DND-41 (cell line): Measurements from ENCODE around the gene PDCD1LG2.

ENCODE experiments used
- ATAC-seq: fragments of 200-7000 bp; cut with Tn5 transposase; 3 replicates; pipeline ENCODE4 v1.9.1; 2021; ENCODE audit warnings: low read depth; ENCODE audit not compliant: insufficient read depth
- DNase-seq: peaks from one replicate; pipeline ENCODE4 v3.0.0-alpha.2; 2020
- H2AFZ ChIP-seq: 2 replicates; pipeline ENCODE4 v1.6.0; 2012; ENCODE audit warnings: low read depth, low read length
- H3K27ac ChIP-seq: 2 replicates; pipeline ENCODE4 v1.5.1; 2012; ENCODE audit warnings: low read length, inconsistent platforms
- H3K27me3 ChIP-seq: fragments of 200-600 bp; sonication (generic); 2 replicates; pipeline ENCODE4 v1.6.0; 2012; ENCODE audit warnings: low read length, mild to moderate bottlenecking, inconsistent platforms; ENCODE audit not compliant: insufficient read depth, poor library complexity
- H3K36me3 ChIP-seq: 2 replicates; pipeline ENCODE4 v1.5.1; 2012; ENCODE audit warnings: low read length, inconsistent platforms; ENCODE audit not compliant: insufficient read depth
- H3K4me1 ChIP-seq: 2 replicates; pipeline ENCODE4 v1.5.1; 2012; ENCODE audit warnings: mild to moderate bottlenecking, low read length; ENCODE audit not compliant: insufficient read depth
- H3K4me2 ChIP-seq: 2 replicates; pipeline ENCODE4 v1.6.0; 2012; ENCODE audit warnings: mild to moderate bottlenecking, moderate library complexity, low read length, inconsistent platforms; ENCODE audit not compliant: insufficient read depth
- H3K4me3 ChIP-seq, 2 experiments: fragments of 200-600 bp in 1 of 2; shearing (Covaris generic) in 1 of 2; 2 replicates each; pipeline ENCODE4 v1.5.1; 2012 to 2016; ENCODE audit warnings: inconsistent platforms in 2 of 2, low read length in 2 of 2, mild to moderate bottlenecking in 2 of 2, low read depth in 1 of 2, moderate library complexity in 1 of 2
- H3K79me2 ChIP-seq: 2 replicates; pipeline ENCODE4 v1.6.0; 2012; ENCODE audit warnings: low read length, inconsistent platforms; ENCODE audit not compliant: insufficient read depth
- H3K9ac ChIP-seq: 2 replicates; pipeline ENCODE4 v1.6.0; 2012; ENCODE audit warnings: low read depth, mild to moderate bottlenecking, inconsistent platforms, low read length, moderate library complexity
- H3K9me3 ChIP-seq: 2 replicates; pipeline ENCODE4 v1.5.1; 2012; ENCODE audit warnings: low read length, moderate library complexity, mild to moderate bottlenecking, inconsistent platforms; ENCODE audit not compliant: insufficient read depth, severe bottlenecking
- H4K20me1 ChIP-seq: 2 replicates; pipeline ENCODE4 v1.6.0; 2012; ENCODE audit warnings: low read length; ENCODE audit not compliant: insufficient read depth
- CTCF ChIP-seq: IDR thresholded peaks from 2 replicates; pipeline ENCODE4 v1.5.1; 2012; ENCODE audit warnings: borderline replicate concordance, low read length, moderate library complexity, mild to moderate bottlenecking; ENCODE audit not compliant: poor library complexity, severe bottlenecking; ENCODE audit errors: extremely low read depth
- EZH2 ChIP-seq: IDR thresholded peaks from 3 replicates; pipeline ENCODE4 v1.6.1; 2012; ENCODE audit warnings: borderline replicate concordance, low read depth, mild to moderate bottlenecking, moderate library complexity, low read length, inconsistent platforms; ENCODE audit not compliant: severe bottlenecking

PDCD1LG2 gene

GRCh38 chr9:5582835-5583195, 72.5 kb downstream of the PDCD1LG2 start:
- Histone ChIP-seq H3K27me3 (no peaks in the 10 kb centered on the region), H3K79me2 (no peaks in the 10 kb centered on the region), H3K36me3 (no peaks in the 10 kb centered on the region), H4K20me1 (no peaks in the 10 kb centered on the region), H3K9me3 (no peaks in the 10 kb centered on the region), H3K4me2 (no peak overlapping the region), H3K4me1 (peaks cover 8% of the 10 kb centered on the region; the same call in 1 of the 2 replicates), H3K9ac (no peak overlapping the region), H2AFZ (no peak overlapping the region), H3K4me3 (no peak overlapping the region), H3K27ac (no peak overlapping the region)
- TF ChIP-seq EZH2 (no peak), CTCF (no peak)
- ATAC-seq (no peak), DNase-seq (no peak)

DNA sequence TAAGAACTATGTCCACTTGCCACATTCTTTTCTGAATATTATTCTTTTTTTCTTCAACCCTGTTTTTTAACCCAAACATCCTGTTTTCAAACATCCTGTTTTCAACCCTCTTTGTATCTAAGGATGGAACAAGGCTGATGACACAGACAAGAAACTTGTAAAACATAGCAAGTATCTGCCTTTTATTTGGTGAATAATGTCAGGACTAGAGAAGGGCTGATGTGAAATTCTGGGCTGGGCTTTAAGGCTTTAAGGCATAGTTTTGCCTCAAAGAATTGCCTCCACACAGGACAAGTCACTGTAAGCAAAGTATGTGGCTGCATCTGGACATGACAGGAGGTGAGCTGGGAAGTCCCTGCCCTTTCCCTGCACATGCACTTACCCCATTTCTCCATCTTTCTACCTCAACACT, 76.1 kb downstream of the PDCD1LG2 start:
- no peaks in the 10 kb centered on the region for H3K79me2 ChIP-seq
- DNase-seq: no peak

DNA sequence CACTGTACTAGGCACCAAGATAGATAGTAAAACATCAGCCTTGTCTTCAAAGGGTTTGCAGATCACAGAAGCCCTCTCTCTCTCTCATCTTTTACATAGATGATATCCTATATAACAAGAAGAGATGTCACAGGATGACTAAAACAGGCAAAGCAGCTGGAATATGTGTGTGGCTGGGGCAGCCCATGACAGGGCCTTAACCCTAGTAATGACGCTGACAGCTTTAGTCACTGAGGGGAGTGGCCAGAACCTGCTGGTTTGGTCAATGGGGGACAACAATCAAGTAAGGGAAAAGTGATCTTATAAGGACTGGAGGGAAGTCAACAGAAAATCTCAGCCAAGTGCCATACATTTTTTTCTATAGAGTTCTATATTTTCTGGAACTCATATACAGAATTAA, 76.7 kb downstream of the PDCD1LG2 start:
- ATAC-seq (no peak), DNase-seq (no peak)
- H3K27me3 ChIP-seq: no peaks in the 10 kb centered on the region
- no peak overlapping the region for H3K4me3 ChIP-seq
- TF ChIP-seq EZH2: no peak
- no peak for TF ChIP-seq CTCF
- peaks cover 8% of the 10 kb centered on the region; the same call in 1 of the 2 replicates for H3K4me1 ChIP-seq
- no peak overlapping the region for H3K27ac ChIP-seq
- no peak overlapping the region for H2AFZ ChIP-seq
- H3K9ac ChIP-seq: no peak overlapping the region
- no peaks in the 10 kb centered on the region for H3K36me3 ChIP-seq
- no peaks in the 10 kb centered on the region for H3K79me2 ChIP-seq
- no peaks in the 10 kb centered on the region for H3K9me3 ChIP-seq
- H4K20me1 ChIP-seq: no peaks in the 10 kb centered on the region
- no peak overlapping the region for H3K4me2 ChIP-seq

More for the DNA sequence above, 76.1 kb downstream of the PDCD1LG2 start:
- Histone ChIP-seq H4K20me1 (no peaks in the 10 kb centered on the region), H3K27ac (no peak overlapping the region), H3K4me3 (no peak overlapping the region), H3K9ac (no peak overlapping the region), H3K27me3 (no peaks in the 10 kb centered on the region), H2AFZ (no peak overlapping the region), H3K4me1 (peaks cover 8% of the 10 kb centered on the region; the same call in 1 of the 2 replicates), H3K4me2 (no peak overlapping the region), H3K36me3 (no peaks in the 10 kb centered on the region), H3K9me3 (no peaks in the 10 kb centered on the region)
- no peak for TF ChIP-seq CTCF
- TF ChIP-seq EZH2: no peak
- ATAC-seq: no peak

- H3K4me1 ChIP-seq: no peaks in the 10 kb centered on the region
- no peak overlapping the region for H2AFZ ChIP-seq
- no peak overlapping the region for H3K4me3 ChIP-seq
- H4K20me1 ChIP-seq: no peaks in the 10 kb centered on the region
- H3K36me3 ChIP-seq: no peaks in the 10 kb centered on the region
- ATAC-seq (no peak), DNase-seq (no peak)
- no peak overlapping the region for H3K4me2 ChIP-seq
- no peak overlapping the region for H3K27ac ChIP-seq
- no peaks in the 10 kb centered on the region for H3K27me3 ChIP-seq
- H3K79me2 ChIP-seq: no peaks in the 10 kb centered on the region
- TF ChIP-seq CTCF: no peak
- TF ChIP-seq EZH2: no peak
- no peak overlapping the region for H3K9ac ChIP-seq
- no peaks in the 10 kb centered on the region for H3K9me3 ChIP-seq
These were observed 81.9 kb downstream of the PDCD1LG2 start for GRCh38 chr9:5592231-5592630.
